Activated CD4-positive, alpha-beta T cell treated with anti-CD3 and anti-CD28 coated beads, Interleukin-2, amount 50 U/mL, for 1 hour (primary cell): Measurements from ENCODE around the gene GABRB1.

Experiments used
- DNase-seq: peaks from one replicate; pipeline ENCODE4 v3.0.0-alpha.2; 2020

GABRB1 gene

DNA sequence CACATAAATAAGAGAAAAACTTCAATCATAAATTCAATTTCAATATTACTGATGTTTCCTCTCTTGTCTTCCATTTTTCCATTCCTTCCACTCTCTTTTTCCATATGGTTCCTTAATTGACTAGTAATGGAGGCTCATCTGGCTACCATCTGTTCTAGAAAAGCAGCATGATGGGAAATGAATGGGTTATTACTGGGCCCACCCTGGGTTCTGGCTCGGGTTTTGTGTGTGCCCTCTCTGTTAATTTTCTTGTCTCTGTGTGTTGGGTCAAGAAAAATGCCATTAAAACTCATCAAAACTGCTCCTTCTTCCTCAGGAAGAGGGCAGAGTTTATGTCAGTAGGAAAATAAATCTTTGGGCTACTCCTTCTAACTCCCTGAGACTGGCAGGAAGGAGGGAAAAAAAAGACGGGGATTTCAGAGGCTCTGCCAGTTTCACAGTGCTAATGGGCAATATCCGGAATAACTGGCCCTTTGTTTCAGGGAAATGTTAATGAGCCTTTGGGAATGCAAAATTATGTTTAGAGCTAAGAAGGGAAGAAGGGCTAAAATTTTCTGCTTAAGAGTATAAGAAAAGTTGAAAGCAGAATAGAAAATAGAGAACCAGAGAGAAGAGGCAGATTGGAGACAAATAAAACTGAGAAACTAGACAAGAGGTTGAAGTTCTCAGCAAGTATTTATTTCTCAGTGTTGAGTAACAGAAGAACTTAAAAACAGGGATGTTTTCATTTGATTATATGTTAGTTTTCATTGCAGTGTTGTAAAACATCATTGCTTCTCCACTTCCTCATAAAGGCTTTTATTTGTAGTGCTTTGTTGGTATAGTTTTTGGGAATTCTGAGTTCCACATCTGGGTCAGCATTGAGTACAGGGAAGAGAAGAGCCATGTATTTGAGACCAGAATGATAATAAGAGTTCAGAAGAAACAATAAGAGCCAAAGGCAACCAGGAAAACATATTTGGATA, 19.7 kb downstream of the GABRB1 start:
- no peak for DNase-seq

DNA sequence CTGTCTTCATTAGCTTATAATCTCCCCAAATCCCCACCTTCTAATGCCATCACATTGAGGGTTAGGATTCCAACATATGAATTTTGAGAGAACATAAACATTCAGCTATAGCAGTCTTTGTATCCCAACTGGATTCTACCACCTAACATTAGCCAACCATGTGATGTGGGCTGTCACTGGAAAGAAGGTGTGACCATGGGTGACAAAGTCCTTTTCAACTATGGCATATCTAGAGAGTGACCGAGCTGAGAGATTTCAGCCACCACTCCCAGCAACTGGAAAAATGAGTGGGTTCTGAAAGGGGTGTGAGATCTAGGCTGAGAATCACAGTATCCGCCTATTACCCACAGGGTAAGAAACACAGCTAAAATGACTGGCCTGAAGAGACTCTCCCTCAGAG, 22.1 kb downstream of the GABRB1 start:
- no peak for DNase-seq

DNA sequence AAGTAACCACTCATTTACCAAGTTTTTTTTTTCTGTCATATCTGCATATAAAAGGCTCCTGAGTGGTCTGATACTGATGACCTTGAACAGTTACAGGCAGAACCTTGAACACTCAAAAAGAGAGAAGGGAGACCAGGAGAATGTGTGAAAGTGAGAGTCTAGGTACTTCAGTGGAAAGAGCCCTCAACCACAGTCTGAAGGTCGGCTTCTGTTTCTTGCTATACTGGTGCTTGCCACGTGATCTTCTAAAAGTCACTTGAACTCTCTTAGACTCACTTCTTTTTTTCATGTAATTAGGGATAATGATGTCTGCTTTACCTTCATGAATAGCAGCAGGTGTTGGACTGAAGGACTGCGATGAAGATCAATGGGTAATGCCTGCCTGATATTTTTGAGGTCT, 22.8 kb downstream of the GABRB1 start:
- no peak for DNase-seq

DNA sequence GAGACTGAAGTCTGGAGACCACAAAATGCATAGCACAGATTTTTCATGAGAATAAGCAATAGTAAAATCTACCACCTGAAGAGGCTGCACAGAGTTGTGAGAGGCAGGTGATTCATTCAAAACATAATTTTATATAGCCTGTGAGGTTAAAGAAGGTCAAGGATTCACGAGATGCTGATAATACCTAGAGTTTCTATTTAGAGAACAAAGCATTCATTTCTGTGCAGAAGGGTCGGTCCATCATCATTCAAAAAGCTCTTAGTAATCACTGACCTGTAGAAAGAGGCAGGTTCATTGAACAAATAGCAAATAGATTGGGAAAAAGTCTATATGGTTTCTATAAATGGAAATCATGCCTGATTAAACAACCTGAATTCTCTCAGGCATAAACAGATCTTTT, 26.6 kb downstream of the GABRB1 start:
- no peak for DNase-seq

DNA sequence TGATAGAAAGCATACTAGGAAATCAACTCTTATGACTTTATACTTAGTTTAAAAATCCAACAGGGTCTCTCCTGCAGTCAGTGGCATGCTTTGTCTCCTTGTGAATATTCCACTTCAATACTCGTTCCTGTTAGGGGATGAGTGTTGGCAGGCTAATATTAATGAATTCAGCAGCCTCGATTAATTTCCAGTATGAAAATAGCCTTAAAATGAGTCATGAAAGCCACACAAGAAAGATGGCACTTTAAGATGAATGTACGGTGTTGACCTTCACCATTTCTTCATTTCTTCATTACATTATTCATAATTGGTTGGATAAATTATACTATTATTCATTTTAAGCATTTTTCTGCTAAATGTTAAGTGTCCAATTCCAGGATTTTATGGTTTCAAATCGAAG, 29.2 kb downstream of the GABRB1 start:
- no peak for DNase-seq

DNA sequence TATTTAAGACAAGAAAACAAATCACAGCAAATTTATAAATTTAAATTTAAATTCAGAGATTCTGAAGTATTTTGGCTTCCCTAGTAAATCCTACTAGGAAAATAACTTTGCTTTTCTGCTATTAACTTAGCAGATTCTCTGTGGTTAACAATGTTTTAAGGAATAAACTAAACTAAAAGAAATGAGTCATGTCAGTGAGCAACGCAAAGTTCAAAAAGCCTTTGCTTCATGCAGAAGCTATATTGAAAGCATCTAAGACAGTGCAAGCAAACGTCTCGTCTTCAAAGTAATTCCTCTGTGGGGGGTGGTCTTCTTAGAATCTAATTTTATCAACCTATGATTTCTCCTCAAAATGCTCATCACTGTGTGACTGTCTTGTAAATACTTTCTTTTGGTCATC, 30.1 kb downstream of the GABRB1 start:
- DNase-seq: no peak

DNA sequence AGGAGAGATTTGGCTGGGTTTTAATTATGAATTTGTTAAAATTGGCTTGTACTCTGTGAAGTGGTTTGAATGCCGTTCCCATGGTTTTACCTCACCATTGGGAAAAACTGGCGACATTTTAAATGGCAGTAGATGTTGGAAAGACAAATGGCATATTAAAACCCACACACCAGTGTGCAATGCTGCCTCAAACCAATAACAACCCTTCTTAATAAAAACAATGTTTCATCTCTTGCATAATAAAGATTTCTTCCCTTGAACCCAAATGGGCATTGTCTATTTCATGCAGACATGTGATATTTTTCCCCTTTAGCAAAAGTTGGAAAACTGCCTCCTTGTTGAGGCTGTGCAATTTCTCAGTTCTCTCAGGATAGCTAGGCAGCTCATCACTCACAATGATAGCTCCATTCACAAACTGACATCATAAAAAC, 33.7 kb downstream of the GABRB1 start:
- no peak for DNase-seq

DNA sequence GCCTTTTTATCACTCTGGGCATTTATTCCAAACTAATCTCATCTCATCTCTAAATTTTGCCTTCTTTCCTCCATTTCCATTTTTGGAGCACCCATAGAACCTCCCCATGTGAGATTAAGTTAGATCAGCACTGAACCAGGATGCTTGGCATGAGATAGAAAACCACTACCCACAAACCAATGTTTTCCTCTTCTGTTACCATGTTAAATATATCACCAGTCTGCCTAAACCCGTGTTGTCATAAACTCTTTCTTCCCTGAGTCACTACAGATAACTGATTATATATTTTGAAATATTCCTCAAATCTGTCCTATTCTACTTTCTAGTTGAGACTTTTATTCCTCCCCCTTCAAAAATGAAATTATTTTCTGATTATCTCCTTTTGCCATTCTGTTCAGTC, 37.6 kb downstream of the GABRB1 start:
- no peak for DNase-seq

DNA sequence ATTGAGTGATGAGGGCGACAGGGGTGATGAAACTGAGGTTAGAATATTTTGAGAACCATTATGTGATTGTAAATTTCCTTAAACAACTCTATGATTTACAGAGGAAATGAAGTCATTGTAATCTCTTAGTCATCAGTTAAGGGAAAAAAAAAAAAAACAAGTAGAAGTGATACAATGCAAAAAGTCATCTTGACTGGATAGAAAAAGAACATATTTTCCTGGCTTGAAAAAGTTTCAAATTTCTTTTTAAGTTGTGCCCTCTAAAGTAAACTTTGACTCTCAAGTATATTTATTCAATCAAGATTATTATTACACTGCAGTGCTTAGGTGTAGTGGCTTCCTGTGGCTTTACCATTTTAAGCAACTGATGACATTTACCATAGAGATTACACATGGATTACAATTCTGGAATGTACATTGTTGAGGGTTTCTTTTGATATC, 40.6 kb downstream of the GABRB1 start:
- no peak for DNase-seq

DNA sequence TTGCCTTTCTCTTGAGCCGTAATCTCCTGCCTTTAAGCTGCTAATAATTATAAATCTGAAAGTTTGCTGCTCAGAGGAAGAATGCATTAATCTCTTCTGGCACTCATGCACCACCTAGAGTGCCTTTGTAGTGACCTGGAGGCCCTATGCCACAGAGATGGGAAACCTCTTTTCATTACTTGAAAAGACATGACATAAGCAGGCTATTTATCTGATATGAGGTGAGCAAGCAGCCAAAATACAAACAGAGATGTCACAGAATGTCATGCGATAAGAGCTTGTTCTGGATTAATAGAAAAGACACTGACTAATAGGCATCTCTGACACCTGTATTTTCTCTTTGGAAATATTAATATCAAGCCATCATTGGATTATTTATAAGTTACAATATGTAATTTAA, 42.3 kb downstream of the GABRB1 start:
- DNase-seq: no peak

DNA sequence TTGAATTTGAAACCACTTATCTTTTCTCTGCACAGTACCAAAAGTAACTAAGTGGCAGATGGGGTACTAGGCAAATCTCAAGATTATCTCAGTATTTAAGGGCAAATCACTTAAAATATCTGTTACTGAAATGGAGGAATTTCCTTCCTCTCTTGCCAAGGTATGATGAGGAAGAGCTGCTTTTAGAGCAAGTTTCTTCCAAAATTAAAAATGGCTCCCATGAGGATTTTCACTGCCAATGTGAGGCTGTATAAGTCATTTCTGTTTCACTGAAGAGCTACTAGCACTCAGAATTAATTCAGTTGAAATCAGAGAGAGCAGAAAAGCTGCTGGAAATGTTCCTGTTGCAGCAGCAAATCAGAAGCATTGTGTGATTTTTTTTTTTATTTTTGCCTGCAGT, 43.4 kb downstream of the GABRB1 start:
- no peak for DNase-seq

DNA sequence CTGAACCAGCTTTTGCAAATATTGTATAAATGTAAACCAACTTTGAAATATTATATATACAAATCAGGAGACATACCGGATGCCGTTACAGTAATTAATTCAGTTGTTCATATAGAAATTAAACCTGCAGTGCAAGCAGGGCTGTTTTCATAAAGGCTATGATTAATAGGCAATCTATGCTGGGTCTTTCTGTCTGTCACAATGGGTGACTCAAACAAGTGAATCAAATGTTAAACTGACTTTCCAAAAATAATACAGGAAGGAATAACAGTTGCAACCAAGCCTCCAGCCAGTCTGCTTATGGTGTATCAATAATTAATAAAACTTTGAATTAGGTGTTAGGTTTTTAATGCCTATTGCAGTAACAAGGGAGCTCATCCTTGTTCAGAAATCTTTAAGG, 43.9 kb downstream of the GABRB1 start:
- DNase-seq: no peak

DNA sequence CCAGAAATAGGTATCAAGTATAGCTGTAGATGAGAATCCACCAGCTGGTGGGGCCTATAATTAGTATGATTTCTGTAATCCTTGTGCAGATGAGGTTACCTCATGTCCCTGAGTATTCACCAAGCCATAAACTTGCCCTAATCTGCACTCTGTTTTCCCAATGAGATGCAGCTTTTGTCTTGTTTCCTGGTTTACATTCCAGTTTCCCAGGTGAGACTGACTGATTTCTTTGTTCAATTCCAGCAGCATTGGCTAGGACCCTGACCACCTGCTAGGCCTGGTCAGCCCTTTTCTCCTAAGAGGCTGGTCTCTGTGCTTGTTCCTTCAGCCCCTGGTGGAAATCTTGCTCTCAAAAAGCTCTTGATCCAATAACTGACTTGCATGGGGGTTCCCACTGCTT, 44.6 kb downstream of the GABRB1 start:
- DNase-seq: no peak

DNA sequence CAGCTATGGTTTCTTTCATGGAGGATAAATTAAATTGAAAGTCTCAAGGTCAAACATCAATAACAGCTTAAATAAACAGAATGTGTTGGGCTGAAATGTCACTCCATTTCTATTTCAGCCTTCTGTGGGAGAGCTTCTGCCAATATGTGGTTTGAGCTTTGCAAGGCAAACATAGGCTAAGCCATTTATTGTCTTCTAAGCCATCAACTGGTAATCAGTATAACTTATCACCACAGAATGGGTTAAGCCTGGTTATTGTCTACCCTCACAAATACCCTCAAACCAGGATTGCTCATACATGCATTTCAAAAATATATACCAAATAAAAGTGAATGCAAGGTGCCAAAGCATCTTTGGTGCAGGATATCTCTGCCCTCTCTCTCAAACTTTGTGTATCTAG, 52.7 kb downstream of the GABRB1 start:
- no peak for DNase-seq

DNA sequence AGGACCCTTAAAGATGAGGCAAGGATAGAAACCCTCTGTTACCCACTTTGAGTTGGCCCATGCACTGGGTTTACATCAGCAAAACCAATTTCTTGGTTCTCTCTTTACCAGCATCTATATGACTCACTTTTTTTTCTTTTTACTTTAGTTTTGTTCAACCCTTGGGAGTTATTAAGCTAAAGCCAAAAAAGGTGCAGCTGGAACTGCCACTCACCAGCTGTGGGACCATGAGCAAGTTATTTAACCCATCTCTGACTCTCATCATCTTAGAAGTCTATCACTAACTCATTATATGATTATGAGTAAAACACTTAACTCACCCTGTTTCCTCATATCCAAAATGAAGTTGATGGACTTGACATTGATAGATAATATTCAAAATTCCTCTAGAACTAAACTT, 53.4 kb downstream of the GABRB1 start:
- no peak for DNase-seq

DNA sequence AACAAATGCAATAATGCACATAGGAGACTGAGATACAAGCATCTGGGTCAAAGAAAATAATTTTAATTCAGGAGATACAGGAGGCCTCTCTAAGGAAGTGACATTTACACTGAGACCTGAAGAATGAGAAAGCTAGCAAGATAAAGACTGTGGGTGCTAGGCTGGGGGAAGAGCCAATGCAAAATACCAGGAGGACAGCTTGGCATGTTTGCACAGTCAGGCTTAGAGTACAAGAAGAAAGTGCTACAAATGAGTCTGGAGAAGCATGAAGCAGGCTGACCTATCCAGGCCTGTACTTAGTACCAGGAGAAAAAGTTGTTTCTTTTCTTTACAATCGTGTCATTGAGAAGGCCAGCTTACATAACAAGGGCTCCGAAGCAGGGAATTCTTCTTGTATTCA, 56.9 kb downstream of the GABRB1 start:
- no peak for DNase-seq

DNA sequence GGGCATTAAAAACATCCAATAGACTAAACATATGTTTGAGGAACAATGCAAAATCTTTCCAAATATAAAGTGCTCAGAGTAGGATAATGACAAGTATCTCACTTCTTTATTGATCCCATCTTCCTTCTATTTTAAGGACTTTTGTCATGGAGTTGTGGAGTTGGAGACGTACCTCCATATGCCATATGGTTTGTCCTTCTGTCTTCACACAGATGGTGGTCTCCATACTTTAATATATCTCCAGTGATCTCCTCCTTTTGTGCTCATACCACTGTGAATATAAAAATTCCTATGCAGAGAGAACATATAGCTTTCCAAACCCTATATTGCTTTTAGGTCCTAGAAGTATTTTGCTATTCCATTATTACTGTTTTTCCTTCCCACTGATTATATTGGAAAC, 64.5 kb downstream of the GABRB1 start:
- DNase-seq: no peak

DNA sequence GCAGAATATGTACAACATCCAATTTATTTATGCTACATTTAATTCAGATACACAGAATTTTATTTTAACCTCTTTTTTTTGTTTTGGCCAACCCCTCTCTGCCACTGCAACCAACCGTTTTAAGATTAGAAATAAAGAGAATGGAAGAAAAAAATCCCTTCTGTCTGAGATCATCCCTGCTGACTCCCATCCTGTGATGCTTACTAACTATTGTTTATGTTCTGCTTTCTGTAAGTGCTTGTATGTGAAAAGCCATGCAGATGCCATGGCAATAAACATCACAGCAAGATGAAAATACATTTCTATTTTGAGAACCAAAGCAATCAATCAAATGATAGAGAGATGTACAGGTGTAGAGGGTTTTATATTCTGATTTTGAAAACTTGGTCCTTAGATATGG, 70.1 kb downstream of the GABRB1 start:
- DNase-seq: no peak

DNA sequence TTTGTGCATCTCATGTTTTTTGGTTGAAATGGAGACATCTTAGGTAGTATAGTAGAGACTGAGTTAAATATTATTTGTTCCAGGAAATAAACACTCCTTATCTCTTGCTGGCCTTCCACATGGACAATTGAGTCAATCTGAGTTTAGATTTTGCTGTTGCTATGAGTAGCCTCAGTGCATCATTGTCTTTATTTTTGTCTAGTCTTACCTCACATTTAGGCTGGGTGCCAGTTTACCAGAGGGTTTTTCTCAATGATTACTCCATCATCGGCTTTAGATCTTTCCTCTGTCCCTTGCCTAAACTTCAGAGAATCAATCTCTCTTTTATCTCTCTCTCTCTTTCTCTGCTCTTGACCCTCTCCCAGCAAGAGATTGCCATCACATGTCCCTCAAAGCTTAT, 73.6 kb downstream of the GABRB1 start:
- DNase-seq: no peak

DNA sequence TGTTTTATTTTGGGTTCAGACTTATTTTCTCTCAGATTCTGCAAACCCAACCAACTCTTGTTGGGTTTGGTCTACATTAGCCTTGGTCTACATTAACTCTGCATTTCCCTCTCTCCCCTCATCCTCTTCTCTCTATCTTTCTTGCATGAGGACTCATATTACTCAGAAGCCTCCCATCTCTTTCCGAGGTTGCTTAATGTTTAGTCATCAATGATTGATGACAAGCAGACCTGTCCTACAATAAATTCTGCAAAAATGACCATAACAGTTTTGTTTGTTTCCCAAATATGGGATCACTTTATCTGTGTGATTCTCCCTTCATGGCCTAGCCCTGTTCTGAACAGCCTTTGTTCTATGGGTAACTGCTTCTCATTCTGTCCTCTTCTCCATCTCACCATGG, 75.2 kb downstream of the GABRB1 start:
- DNase-seq: no peak

DNA sequence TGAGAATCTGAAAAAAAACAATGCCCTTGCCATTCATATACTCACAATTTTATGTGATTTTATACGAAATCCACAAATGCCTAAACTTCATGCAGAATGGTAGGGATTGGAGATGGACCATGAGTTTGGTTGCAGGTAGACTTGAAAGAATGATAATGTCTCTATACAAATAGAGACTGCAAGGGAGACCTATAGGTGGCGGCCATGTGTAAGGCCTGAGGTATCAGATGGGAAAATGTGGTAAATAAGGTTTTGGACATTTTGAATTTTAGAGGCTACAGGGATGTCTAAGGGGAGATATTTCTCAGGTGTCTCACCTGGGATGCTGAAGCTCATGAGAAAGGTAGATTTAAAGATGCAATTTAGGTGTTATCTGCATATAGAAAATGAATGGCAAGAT, 78.0 kb downstream of the GABRB1 start:
- DNase-seq: no peak

DNA sequence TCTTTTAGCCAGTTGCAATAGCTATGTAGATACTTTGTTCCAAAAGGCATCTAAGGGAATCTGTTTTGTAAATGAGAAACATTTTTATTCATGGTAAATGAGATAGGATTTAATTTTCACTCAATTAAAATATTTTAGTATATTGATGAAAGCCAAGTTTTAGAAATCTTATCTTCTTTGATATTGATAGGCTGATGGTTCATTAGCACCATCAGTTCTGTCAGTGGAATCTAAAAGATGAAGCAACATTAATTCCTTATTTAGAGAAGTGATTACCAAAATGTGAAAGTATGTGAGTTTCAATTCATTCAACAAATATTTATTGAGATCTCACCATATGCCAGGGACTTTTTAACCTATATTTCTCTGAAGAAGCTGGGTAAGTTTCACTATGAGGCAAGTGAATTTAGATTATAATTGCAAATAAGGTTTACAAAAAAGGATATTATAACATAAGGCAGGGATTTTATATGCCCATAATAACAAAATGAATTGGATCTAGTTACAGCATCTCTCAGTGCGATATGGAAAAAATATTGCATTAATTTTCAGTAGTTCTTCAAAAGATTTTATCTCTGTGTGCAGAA, 79.3 kb downstream of the GABRB1 start:
- no peak for DNase-seq

DNA sequence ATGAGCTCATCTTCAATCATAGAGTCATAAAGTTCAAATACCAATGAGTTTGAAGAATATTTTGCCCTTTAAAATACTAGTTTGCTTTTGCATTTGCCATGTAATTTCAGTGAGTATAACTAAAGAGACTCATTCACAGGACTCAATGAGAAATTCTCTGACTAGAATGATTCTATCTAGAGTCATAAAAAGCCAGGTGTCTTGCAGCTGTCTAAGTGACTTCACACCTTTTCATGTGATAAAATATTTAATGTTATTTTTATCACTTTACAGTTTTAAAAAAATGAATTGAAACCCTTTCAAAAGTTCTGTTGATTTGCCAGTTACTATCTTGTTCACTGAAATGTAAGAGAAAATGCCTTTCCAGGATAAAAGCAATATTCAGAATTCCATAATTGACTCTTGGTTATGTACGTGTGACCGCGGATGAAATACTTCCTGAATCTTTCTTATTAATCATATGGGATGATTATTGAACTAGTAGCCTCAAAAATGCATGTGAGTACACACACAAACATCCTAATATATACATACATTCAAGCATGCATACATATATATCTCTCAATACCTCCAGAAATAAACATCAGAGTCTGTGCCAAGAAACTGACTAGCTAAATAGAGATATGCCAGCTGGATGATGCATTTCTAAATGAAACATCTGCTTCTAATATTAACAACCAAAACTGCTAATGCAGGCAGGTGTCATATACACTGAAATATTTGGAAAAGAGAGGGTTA, 87.0 kb downstream of the GABRB1 start:
- no peak for DNase-seq

DNA sequence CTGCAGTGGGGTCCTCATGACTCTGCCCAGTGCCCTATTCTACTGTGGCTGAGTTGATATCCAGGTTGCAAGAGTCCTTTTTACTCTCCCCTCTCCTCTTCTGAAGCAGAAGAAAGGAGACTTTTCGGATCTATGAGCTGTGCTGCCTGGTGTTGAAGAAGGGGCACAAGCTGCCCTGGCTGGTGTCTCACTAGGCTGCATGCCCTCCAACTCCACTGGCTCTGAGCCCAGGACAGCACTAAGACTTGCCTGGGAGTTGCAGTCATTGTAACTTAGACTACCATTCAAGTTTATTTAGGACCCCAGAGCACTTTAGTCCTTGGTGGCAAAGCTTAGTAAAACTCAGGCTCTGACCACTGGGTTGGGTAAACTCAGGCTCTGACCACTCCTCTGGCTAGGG, 89.4 kb downstream of the GABRB1 start:
- DNase-seq: no peak
